CD4-positive, alpha-beta T cell treated with Interleukin-21 for 1 hour (primary cell): ENCODE data around the gene CNTNAP2.

Experiments used
- DNase-seq: peaks from one replicate; pipeline ENCODE4 v3.0.0-alpha.2; 2020

Gene CNTNAP2

GRCh38 chr7:148146346-148146745, 2029.7 kb downstream of the CNTNAP2 start:
- DNase-seq: no peak

GRCh38 chr7:148147438-148147837, 2030.8 kb downstream of the CNTNAP2 start:
- DNase-seq: no peak

GRCh38 chr7:148148456-148148855, 2031.9 kb downstream of the CNTNAP2 start:
- no peak for DNase-seq

DNA sequence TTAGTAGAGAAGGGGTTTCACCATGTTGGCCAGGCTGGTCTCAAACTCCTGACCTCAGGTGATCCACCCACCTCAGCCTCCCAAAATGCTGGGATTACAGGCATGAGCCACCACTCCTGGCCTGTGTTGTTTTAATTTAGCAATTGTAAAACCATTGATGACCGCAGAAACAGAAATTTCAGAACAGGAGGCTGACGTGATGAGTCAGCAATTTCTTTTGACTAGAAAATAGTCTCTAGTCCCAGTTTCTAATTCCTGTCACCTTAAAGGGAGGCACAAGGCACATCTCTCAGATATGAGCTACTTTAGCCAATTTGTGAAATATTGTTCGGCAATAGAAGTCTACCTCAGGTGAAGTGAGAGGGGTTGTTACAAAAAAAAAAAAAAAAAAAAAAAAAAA, 2033.1 kb downstream of the CNTNAP2 start:
- DNase-seq: no peak

- DNase-seq: no peak
Observed at GRCh38 chr7:148151778-148152177, 2035.2 kb downstream of the CNTNAP2 start.

DNA sequence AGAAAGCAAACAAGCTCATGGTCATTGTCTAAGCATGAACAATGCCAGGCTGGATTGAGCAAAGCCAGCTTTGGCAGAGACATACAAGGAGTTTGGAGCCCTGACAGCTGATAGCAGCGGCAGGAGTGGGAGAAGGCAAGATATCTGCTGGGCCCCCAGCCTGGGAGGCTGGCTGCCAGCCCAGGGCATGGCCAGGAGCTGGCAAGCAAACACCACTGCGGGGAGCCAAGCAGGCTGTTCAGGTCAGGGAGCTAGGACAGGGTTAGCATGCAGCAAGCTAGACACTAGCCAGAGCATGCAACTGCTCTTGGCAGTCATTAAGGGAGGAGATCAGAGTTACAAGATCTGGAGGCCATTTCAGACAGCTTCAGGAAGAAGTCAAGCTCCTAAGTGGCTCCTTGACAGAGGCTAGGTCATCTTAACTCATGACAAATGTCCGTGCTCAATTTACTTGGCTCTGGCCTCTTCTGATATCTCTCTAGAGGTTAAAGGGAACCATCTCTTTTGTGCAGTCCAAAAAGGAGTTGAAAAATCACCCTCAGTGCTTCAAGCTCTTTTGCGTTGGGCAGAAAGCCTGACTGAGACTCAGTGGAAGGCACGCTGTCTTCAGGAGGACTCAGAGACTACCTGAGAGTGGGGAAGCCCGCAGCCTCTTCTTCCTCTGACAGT, 2037.1 kb downstream of the CNTNAP2 start:
- DNase-seq: no peak

DNA sequence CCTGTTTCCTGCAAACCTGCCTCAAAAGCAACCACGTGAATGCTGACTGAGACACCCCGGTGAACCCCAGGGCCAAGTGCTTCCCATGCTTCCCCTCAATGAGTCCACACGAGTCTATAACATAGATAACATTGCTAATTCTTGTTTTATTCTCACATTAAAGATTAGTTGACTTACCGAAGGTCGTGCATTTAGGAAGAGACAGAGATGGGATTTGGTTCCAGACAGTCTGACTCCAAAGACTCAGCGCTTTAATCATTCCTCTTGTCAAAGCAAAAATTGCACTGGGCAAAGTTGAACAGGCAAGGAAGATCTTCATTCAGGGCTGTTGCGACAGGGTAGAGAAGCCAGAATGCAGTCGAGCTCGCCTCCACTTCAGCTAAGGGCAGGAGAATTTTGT, 2038.4 kb downstream of the CNTNAP2 start:
- DNase-seq: no peak

GRCh38 chr7:148155826-148156225, 2039.2 kb downstream of the CNTNAP2 start:
- no peak for DNase-seq

DNA sequence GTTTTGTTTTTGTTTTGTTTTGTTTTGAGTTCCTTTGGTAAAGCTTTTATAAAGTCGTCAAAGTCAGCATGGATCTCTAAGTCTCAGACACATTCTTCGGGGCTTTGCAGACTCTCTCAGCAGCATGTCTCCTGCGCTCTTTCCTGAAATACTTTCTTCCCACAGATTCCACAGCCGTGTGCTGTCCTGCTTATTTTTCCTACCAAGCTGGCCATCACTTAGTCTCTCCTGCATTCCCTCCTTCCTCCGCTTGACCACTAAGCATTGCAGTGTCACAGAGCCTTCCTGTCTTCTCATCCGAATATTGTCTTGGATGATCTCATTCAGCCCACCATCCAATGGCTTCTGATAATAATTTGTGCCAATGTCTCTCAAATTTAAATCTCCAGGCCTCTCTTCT, 2039.6 kb downstream of the CNTNAP2 start:
- DNase-seq: no peak

DNA sequence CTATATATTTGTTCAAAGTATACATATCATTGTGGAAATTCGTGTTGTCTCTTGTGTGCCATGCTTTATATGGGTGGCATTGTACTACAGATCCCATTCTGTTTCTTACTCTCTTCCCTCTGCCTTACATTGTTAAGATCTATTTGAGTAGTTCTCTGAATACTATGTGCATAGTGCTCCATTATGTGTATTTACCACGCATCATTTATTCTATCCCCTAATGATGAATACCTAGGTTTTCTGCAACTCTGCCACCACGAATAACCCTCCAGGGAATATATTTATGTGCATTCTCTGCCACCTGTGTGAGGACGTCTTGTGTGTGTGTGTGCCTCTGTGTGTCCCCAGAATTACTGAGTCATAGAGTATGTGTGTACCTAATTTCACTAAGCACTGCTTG, 2042.7 kb downstream of the CNTNAP2 start:
- no peak for DNase-seq

DNA sequence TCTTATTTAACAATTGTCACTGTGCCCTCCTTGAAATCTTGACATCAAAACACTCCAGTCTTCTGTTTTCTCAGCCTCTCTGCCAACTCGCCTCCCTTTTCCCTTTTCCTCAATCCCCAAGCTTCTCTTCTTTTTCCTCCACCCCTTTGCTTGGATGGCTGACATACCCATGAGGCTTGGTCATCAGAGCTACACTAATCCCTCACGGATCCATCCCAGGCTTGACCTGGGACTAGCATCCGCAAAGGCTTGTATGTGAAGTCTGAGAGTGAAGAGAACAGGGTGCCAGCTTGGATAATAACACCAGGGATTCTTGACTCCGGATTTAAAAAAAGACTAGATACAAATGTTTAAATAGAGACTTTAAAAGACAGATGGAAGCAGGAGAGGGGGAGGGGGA, 2045.2 kb downstream of the CNTNAP2 start:
- DNase-seq: no peak

GRCh38 chr7:148162808-148163207, 2046.2 kb downstream of the CNTNAP2 start:
- no peak for DNase-seq

DNA sequence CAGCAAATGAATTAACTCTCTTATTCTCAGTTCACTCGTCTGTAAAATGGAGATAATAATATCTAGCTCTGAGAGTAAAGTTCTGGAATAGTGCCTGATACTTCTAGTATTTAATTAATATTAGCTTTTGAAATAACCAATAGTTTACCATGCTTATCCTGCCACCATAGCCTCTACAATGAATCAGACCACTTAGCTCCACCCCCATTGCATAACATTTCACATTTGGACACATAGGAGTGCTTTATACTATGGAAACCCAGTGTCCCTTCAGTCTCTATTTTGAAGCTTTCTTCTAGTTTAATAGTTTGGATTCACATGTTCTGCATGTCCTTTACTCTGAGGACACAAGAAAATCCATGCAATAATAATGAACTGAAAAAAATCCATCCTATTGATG, 2046.6 kb downstream of the CNTNAP2 start:
- no peak for DNase-seq

DNA sequence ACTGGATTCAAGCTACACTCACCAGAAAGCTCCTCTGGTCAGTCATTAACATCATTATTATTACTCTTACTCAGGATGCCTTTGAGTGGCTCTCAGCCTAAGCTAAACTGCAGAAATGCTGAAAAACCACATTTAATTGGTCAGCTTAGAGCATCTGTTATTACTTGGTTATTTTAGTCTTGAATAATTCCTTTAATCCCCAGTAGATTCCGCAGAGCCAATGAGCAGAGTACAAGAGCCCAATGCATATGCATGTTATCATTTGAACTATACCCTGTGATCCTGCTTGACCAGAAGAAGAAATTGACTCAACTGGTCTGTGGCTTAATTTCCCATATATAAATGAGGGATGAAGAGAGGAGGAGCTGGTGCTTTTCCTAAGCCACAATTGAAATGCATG, 2056.3 kb downstream of the CNTNAP2 start:
- DNase-seq: no peak

DNA sequence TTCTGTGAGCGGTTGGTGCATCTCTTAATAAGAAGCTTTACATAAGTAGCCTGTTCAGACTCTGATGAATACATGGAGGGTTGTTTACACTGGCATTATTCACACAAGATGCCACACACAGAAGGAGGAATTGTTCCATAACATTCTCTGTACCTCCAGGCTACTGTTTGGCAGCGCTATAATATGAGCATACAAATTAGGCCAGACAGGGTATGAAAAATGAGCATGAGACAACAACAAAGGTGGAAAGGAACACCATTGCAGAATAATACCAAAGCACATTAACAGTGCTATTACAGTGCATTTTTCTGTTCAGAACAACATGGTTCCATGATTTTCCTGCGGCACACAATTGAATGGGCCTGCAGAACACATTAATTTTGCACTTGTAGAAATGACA, 2056.8 kb downstream of the CNTNAP2 start:
- no peak for DNase-seq

DNA sequence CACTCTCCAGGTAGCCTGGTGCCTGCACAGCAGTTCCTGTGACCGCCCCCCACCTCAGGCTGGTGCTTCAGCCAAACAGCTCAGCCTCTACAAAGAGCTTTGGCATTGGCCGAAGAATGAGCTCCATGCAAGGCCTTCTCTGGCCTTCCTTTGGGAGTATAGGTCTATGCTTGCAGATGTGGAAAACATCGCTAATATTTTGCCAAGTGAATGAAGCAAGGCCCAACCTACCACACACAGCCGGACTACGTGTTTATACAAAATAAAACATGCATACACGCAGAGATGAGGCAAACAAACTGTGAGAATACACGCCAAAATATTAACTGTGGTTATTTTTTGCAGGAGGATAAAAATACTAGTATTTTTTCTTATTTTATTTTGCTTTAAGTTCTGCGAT, 2057.8 kb downstream of the CNTNAP2 start:
- no peak for DNase-seq

DNA sequence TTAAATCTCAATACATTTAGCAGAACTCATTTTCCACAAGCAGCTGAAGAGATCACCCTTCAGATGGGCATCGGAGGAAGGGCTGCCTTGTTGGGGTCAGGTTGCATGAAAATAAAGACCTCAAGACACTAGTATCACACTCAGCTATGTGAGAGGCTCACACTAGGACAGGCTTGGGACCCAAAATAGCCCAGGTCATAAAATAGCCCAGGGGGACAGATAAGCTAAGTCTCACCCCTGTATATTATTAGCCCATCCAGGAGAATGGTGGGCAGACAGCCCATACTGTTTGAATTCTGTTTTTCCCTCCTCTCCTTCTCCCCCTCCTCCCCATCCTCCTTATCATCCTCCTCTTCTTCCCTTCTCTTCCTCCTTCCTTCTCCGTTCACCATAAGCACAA, 2058.9 kb downstream of the CNTNAP2 start:
- no peak for DNase-seq

GRCh38 chr7:148177972-148178371, 2061.4 kb downstream of the CNTNAP2 start:
- no peak for DNase-seq

GRCh38 chr7:148180075-148180474, 2063.5 kb downstream of the CNTNAP2 start:
- no peak for DNase-seq

GRCh38 chr7:148182264-148182663, 2065.7 kb downstream of the CNTNAP2 start:
- no peak for DNase-seq

DNA sequence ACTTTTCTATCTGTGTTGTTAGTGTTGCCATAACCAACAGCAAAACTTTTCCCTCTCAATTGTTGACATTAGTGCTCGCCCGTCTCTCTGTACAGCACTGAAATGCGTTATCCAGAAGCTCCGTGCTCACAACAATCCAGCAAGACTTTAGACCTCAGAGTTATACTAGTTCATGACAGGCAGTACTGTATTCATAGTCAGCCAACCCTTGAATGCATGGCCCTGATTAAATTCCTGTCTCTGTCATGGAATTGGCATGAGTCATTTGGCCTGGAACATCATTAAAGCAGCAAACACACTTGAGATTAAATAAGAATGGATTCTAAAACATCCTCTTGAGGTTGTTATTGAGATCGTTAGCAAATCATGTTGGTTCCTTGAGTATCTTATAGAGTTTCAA, 2068.4 kb downstream of the CNTNAP2 start:
- no peak for DNase-seq

DNA sequence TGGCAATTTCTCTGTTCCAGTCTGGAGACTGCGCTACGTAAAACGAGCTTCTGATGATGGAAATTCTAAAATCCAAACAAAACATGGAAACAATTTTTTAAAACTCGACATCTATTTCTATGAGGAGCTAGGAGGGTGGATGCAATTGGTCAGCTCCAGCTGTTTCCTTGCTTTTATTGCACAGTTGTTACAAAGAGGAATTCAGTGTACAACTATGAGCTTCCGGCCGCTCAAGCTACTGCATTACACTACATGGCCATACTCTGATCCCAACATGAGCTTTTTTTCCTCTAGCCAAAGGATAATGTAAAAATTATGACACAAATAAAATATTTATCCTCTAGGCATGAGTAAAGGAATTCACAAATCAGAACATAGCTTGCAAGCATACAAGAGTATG, 2070.9 kb downstream of the CNTNAP2 start:
- DNase-seq: no peak

DNA sequence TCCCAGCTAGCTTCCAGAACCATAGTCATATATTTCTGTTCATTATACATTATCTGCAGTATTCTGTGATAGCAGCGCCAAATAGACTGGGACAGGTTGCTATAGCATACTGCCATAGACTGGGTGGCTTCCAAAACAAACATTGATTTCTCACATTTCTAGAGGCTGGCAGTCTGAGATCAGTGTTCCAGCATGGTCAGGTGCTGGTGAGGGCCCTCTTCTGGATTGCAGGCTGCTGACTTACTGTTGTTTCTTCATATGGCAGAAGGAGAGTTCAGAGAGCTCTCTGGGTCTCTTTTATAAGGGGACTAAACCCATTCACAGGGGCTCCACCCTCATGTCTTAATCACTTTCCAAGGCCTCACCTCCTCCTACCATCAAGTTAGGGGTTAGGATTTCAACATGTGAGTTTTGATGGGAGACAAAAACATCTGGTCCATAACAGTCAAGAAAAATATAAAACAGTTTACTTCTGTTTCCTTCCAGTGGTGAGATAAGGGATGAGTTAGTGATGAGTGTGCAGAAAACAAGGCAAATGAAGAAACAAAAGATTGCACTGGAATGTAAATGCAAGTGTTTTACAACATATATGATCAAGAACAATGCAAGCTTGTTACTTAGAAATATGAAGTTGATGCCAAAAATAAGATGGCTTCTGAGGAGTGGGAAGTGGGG, 2074.9 kb downstream of the CNTNAP2 start:
- DNase-seq: no peak

DNA sequence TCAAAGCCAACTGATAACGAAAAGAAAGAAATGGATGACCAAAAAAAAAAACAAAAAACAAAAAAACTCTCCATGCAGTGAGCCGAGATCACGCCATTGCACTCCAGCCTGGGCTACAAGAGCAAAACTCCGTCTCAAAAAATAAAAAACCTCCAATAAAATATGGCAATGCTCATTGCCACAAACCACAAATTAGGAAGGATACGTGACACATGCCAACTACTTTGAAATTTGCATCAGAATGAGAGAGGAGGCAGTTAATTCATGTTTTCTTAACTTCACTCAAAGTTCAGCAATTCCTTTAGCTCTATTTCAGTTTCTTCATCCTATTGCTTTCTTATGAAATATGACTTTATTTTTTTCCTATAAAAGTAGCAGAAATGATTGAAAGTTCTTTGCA, 2075.9 kb downstream of the CNTNAP2 start:
- no peak for DNase-seq

DNA sequence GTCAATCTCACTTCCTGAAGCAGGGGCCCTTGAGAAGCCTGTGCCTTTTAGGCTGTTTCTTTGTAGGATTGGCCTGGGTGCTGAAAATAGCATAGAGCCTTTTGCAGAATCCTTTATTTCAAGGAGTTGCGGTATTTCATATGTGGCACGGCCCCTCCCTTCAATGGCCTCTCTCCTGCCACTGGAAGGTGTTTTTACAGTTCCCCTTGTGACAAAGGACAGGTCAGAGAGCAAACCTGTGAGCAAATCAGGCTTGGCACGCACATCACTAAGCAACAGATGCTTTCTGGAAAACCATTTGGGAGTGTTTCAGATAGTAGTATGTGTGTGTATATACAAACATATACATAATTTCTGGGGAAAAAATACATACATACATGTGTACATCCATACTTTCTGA, 2085.4 kb downstream of the CNTNAP2 start:
- DNase-seq: no peak
